Stimulated activated CD4-positive, alpha-beta T cell treated with anti-CD3 and anti-CD28 coated beads, TNF-alpha, amount 100 ng/mL, for 1 hour (primary cell): ENCODE measurements around the gene RSPH6A.

Experiments used
- DNase-seq, 3 donors: peaks; one replicate each; pipeline ENCODE4 v3.0.0-alpha.2; 2020; ENCODE audit warnings: low read depth in 3 of 3, low spot score in 1 of 3

The RSPH6A gene

GRCh38 chr19:45781214-45782161 is 33.6 kb downstream of the RSPH6A start:
- no peak for DNase-seq

- DNase-seq: no peak
Observed at GRCh38 chr19:45780448-45781213, 34.5 kb downstream of the RSPH6A start.

GRCh38 chr19:45780146-45780447 is 35.0 kb downstream of the RSPH6A start:
- DNase-seq: no peak

GRCh38 chr19:45779231-45780145 is 35.6 kb downstream of the RSPH6A start:
- DNase-seq: peak; percentile 38 to 91 (median 57)

- no peak for DNase-seq
Observed at GRCh38 chr19:45778010-45778661, 37.0 kb downstream of the RSPH6A start.

- DNase-seq: no peak
Observed at GRCh38 chr19:45777395-45777961, 37.6 kb downstream of the RSPH6A start.

- no peak for DNase-seq
Observed at GRCh38 chr19:45774765-45775164, 40.3 kb downstream of the RSPH6A start.

GRCh38 chr19:45773384-45773783 is 41.7 kb downstream of the RSPH6A start:
- DNase-seq: no peak

- no peak for DNase-seq
Observed at GRCh38 chr19:45772912-45773311, 42.2 kb downstream of the RSPH6A start.

- no peak for DNase-seq
Observed at GRCh38 chr19:45772130-45772840, 42.8 kb downstream of the RSPH6A start.

- no peak for DNase-seq
Observed at GRCh38 chr19:45771311-45771933, 43.7 kb downstream of the RSPH6A start.

- peak; percentile 70 to 89 (median 77) for DNase-seq
Observed at GRCh38 chr19:45770192-45771101, 44.7 kb downstream of the RSPH6A start.

- peak in 1 of 3 donors; percentile 31 for DNase-seq
Observed at GRCh38 chr19:45769821-45770191, 45.3 kb downstream of the RSPH6A start.

- DNase-seq: peak; percentile 84 to 91 (median 85)
Observed at GRCh38 chr19:45768984-45769782, 45.9 kb downstream of the RSPH6A start, which contains the start of gene SIX5. TSS of gene SIX5 (minus strand) at chr19:45769252. CDS start at chr19:45768844, 408 bp downstream.

GRCh38 chr19:45768655-45768983 is 46.5 kb downstream of the RSPH6A start:
- DNase-seq: peak in 1 of 3 donors; percentile 21

- peak in 1 of 3 donors; percentile 18 for DNase-seq
Observed at GRCh38 chr19:45767881-45768654, 47.0 kb downstream of the RSPH6A start.
